GM12878 (cell line): Measurements from ENCODE around the gene LCLAT1. TPM values are rescaled to one million over a fixed set of nuclear protein-coding genes. Genes with fewer than 3 reads are reported as not detected.
A peak's percentile ranks its signal among the peaks of the same experiment; 100 is the strongest.

Experiments used
- ATAC-seq: fragments of 200-7000 bp; cut with Tn5 transposase; 3 replicates; pipeline ENCODE4 v1.9.1; 2020; ENCODE audit warnings: mild to moderate bottlenecking, moderate library complexity
- BruUV-seq: library from RNA; stranded (reverse); fragments of 400-500 nt; replicated peaks from 2 replicates; lab custom pipeline; 2021; lab: Mats Ljungman, UMichigan
- CTCF ChIA-PET: fragments of 300-600 bp; sonication (Branson Sonifier 250); formaldehyde crosslinking; extraction: SDS; loops from one replicate; lab custom pipeline; 2021; ENCODE audit warnings: inconsistent platforms; lab: Yijun Ruan, JAX
- POLR2A ChIA-PET: fragments of 350-600 bp; formaldehyde crosslinking; extraction: SDS; loops from one replicate; lab custom pipeline; 2021; ENCODE audit warnings: inconsistent platforms; lab: Charles Lee
- RAD21 ChIA-PET: fragments of 300-600 bp; sonication (Branson Sonifier 250); formaldehyde crosslinking; loops from one replicate; lab custom pipeline; 2023; ENCODE audit warnings: antibody characterized with exemption; ENCODE audit not compliant: unreplicated experiment; lab: Charles Lee
- SMC1A ChIA-PET: fragments of 300-600 bp; sonication (Branson Sonifier 250); formaldehyde crosslinking; loops from one replicate; lab custom pipeline; 2023; ENCODE audit not compliant: unreplicated experiment, uncharacterized antibody; lab: Charles Lee
- DNase-seq: peaks from one replicate; pipeline ENCODE4 v3.0.0-alpha.2; 2011; ENCODE audit warnings: low read depth, low spot score
- FAIRE-seq: peaks from 3 replicates; lab custom pipeline; 2011; peaks lifted over from hg19 to GRCh38; lab: Jason Lieb, UNC
- H2AFZ ChIP-seq: 2 replicates; pipeline ENCODE4 v1.6.0; 2011; ENCODE audit warnings: low read depth, low read length, control low read depth; ENCODE audit not compliant: control insufficient read depth
- H3K27ac ChIP-seq: 2 replicates; pipeline ENCODE4 v1.5.1; 2011; ENCODE audit warnings: control low read depth; ENCODE audit not compliant: control insufficient read depth, insufficient read depth
- H3K27me3 ChIP-seq, 2 experiments: replicated peaks in 1 of 2; 2 replicates each; pipeline versions ENCODE4 v1.6.0 to v1.6.1; 2011; ENCODE audit warnings: low read length in 1 of 2; ENCODE audit not compliant: control insufficient read depth in 2 of 2, insufficient read depth in 2 of 2
- H3K36me3 ChIP-seq, 2 experiments: 2 replicates each; pipeline ENCODE4 v1.5.1; 2011; ENCODE audit warnings: low read length in 1 of 2; ENCODE audit not compliant: control insufficient read depth in 2 of 2, insufficient read depth in 2 of 2
- H3K4me1 ChIP-seq: 2 replicates; pipeline ENCODE4 v1.6.1; 2011; ENCODE audit warnings: mild to moderate bottlenecking, low read length, moderate library complexity, mixed read lengths; ENCODE audit not compliant: control insufficient read depth, insufficient read depth
- H3K4me2 ChIP-seq: 2 replicates; pipeline ENCODE4 v1.6.0; 2011; ENCODE audit warnings: control low read depth; ENCODE audit not compliant: control insufficient read depth, insufficient read depth
- H3K4me3 ChIP-seq: fragments of 200-600 bp; sonication (generic); 2 replicates; pipeline ENCODE4 v1.5.1; 2016
- H3K79me2 ChIP-seq: 2 replicates; pipeline ENCODE4 v1.6.0; 2011; ENCODE audit warnings: low read length; ENCODE audit not compliant: control insufficient read depth, insufficient read depth
- H3K9ac ChIP-seq: 2 replicates; pipeline ENCODE4 v1.8.0; 2011; ENCODE audit warnings: low read length, control low read depth, mixed read lengths; ENCODE audit not compliant: control insufficient read depth, insufficient read depth
- H3K9me3 ChIP-seq: replicated peaks from 3 replicates; pipeline ENCODE4 v1.5.1; 2011; ENCODE audit warnings: mild to moderate bottlenecking, low read length; ENCODE audit not compliant: control insufficient read depth, insufficient read depth
- H4K20me1 ChIP-seq: 2 replicates; pipeline ENCODE4 v1.6.0; 2011; ENCODE audit not compliant: control insufficient read depth, insufficient read depth
- CREM ChIP-seq: IDR thresholded peaks from 2 replicates; pipeline ENCODE4 v1.6.1; 2014; ENCODE audit warnings: antibody characterized with exemption, low read depth
- ESRRA ChIP-seq: IDR thresholded peaks from 2 replicates; pipeline ENCODE4 v1.6.1; 2012; ENCODE audit warnings: mild to moderate bottlenecking, low read length, improper control_type of control experiment
- EZH2 ChIP-seq: IDR thresholded peaks from 2 replicates; pipeline ENCODE4 v1.6.1; 2012; ENCODE audit warnings: low read depth, mild to moderate bottlenecking, control low read depth, inconsistent platforms, low read length, borderline replicate concordance; ENCODE audit not compliant: control insufficient read depth
- GATAD2B ChIP-seq: fragments of 450-650 bp; conservative IDR thresholded peaks from 2 replicates; pipeline ENCODE4 v1.6.1; 2017; ENCODE audit warnings: low read depth, mild to moderate bottlenecking, moderate library complexity
- IKZF2 ChIP-seq, 2 experiments: fragments of 450-650 bp; IDR thresholded peaks; 2 replicates each; pipeline ENCODE4 v1.6.1; 2017; ENCODE audit warnings: mild to moderate bottlenecking in 2 of 2, moderate library complexity in 2 of 2
- KAT2A ChIP-seq: conservative IDR thresholded peaks from 2 replicates; pipeline ENCODE4 v1.6.1; 2011; ENCODE audit warnings: low read depth, low read length; ENCODE audit not compliant: control insufficient read depth
- KDM1A ChIP-seq: fragments of 200-600 bp; sonication (generic); IDR thresholded peaks from 2 replicates; pipeline ENCODE4 v1.6.1; 2016; ENCODE audit warnings: borderline replicate concordance
- MTA2 ChIP-seq: fragments of 450-650 bp; IDR thresholded peaks from 2 replicates; pipeline ENCODE4 v1.6.1; 2016; ENCODE audit warnings: low read depth, mild to moderate bottlenecking, moderate library complexity
- RAD51 ChIP-seq: fragments of 450-650 bp; IDR thresholded peaks from 2 replicates; pipeline ENCODE4 v1.6.1; 2016; ENCODE audit warnings: moderate library complexity, mild to moderate bottlenecking, inconsistent platforms
- SIN3A ChIP-seq: IDR thresholded peaks from 2 replicates; pipeline ENCODE4 v1.6.1; 2012; ENCODE audit warnings: low read depth, low read length, improper control_type of control experiment
- SUPT20H ChIP-seq: IDR thresholded peaks from 2 replicates; pipeline ENCODE4 v1.6.1; 2011; ENCODE audit warnings: low read depth, mild to moderate bottlenecking, low read length, moderate library complexity, borderline replicate concordance; ENCODE audit not compliant: control insufficient read depth
- WRNIP1 ChIP-seq: IDR thresholded peaks from 2 replicates; pipeline ENCODE4 v1.6.1; 2011; ENCODE audit warnings: low read depth, low read length, improper control_type of control experiment, borderline replicate concordance
- ZNF622 ChIP-seq: fragments of 450-650 bp; IDR thresholded peaks from 2 replicates; pipeline ENCODE4 v1.6.1; 2017; ENCODE audit warnings: mild to moderate bottlenecking, inconsistent platforms
- WGBS: methylation state at CpG from one replicate; pipeline ENCODE4 v1.1.6; 2016; ENCODE audit warnings: low lambda C conversion rate; ENCODE audit not compliant: insufficient replicate concordance, insufficient coverage; ENCODE audit errors: missing lambda C conversion rate; 5-methylcytosine and 5-hydroxymethylcytosine counted together
- in situ Hi-C: fragments of 300-500 bp; cut with MboI; formaldehyde crosslinking; loops from 9 replicates; pipeline ENCODE4 v1.14.3; 2018; ENCODE audit warnings: mixed read lengths
- intact Hi-C: fragments of 100-400 bp; cut with micrococcal nuclease; formaldehyde crosslinking; loops from one replicate; pipeline ENCODE4 v1.14.2; 2022; ENCODE audit not compliant: unreplicated experiment
- polyA plus RNA-seq, 11 experiments: library from polyadenylated mRNA; depleted of rRNA in 4 of 11; unstranded in 6 of 11; stranded (reverse) in 5 of 11; fragments of >200 nt; fragmentation: Nextera tagmentation in 4 of 11; fragmentation: Illumina TruSeq in 1 of 11; extraction: Ambion mirVana in 4 of 11; extraction: Trizol in 1 of 11; gene quantifications; 1 replicate in 1 of 11; 2 replicates in 10 of 11; pipeline versions ENCODE4 v1.2.1 to v1.2.3, GENCODE V29; 2011 to 2016; ENCODE audit warnings: inconsistent platforms in 2 of 11, missing spikeins in 2 of 11, low read depth in 1 of 11
- total RNA-seq, 4 experiments: library from RNA; depleted of rRNA in 3 of 4; stranded (reverse); fragments of >200 nt in 3 of 4; fragmentation: Illumina TruSeq in 1 of 4; extraction: Trizol in 1 of 4; gene quantifications; 2 replicates each; pipeline versions ENCODE4 v1.2.1 to v1.2.3, GENCODE V29; 2013 to 2021
- TF ChIP-seq, protein P1 (sequence below): fragments of 450-650 bp; IDR thresholded peaks from 2 replicates; pipeline ENCODE4 v1.6.1; 2017; ENCODE audit warnings: mild to moderate bottlenecking
- TF ChIP-seq, protein P2 (sequence below): fragments of 150-350 bp; IDR thresholded peaks from 2 replicates; pipeline ENCODE4 v1.6.1; 2014; ENCODE audit warnings: mild to moderate bottlenecking, low read depth, low read length
- TF ChIP-seq, protein P3 (sequence below): fragments of 450-650 bp; IDR thresholded peaks from 2 replicates; pipeline ENCODE4 v1.6.1; 2016; ENCODE audit warnings: mild to moderate bottlenecking
- TF ChIP-seq, protein P4 (sequence below): IDR thresholded peaks from 2 replicates; pipeline ENCODE4 v1.6.1; 2012; ENCODE audit warnings: low read depth, low read length, improper control_type of control experiment
- TF ChIP-seq, protein P5 (sequence below): fragments of 450-650 bp; IDR thresholded peaks from 2 replicates; pipeline ENCODE4 v1.6.1; 2016; ENCODE audit warnings: mild to moderate bottlenecking

Gene LCLAT1
- total and polyA plus RNA-seq, 10 of the 15 experiments (the other 5 are each of a cell fraction or from before 2014, with no cell fraction given) = 8.1 to 33.0 (median 15.9) TPM

DNA sequence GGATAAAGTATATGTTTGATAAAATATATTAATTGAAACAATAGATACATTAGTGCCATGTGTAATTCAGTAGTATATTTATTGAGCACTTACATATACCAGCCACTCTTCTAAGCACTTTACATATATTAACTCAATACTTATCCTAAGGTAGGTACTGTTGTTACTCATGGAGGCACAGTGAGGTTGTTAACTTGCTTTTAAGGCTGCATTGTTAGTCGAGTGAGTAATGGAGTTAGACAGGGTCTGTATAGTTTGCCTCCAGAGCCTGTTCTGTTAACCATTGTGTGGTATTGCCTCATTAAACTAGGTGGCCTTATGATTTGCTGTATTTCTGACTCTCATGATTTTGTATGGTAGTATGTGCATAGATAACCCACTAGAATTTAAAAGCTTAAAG lies 44.2 kb downstream of the LCLAT1 start:
- POLR2A ChIA-PET = interaction anchor here (0.5 kb wide), 1 partner anchor 277 kb away, joined by 8 read pairs; no protein-coding TSS in a partner anchor
- in situ Hi-C loops = no loop called here
- no peak overlapping the region for H3K4me3 ChIP-seq
- no peaks in the 10 kb centered on the region for H4K20me1 ChIP-seq
- no peaks in the 10 kb centered on the region; the same call in 1 of the 2 replicates for H3K4me1 ChIP-seq
- WGBS = 42% methylated on average over 1 of the region's 1 CpG
- no peak for FAIRE-seq
- no peaks in the 10 kb centered on the region for H3K27me3 ChIP-seq
- intact Hi-C loops = no loop called here
- H3K9me3 ChIP-seq = peaks cover 3% of the 10 kb centered on the region; the same call in 2 of the 3 replicates
- CTCF ChIA-PET = interaction anchor here (0.7 to 1.4 kb wide), 4 partner anchors 11 to 15 kb away, joined by 3 to 4 read pairs (median 3); no protein-coding TSS in a partner anchor
- SMC1A ChIA-PET = interaction anchor here (1.7 to 4.3 kb wide), 3 partner anchors 13 to 17 kb away, joined by 5 to 41 read pairs (median 8); no protein-coding TSS in a partner anchor
- ATAC-seq = peak; percentile 24; the same call in 2 of the 3 replicates
- H3K36me3 ChIP-seq = no peaks in the 10 kb centered on the region
- no peak overlapping the region for H3K27ac ChIP-seq
- BruUV-seq = no TSS peak
- H3K4me2 ChIP-seq = no peak overlapping the region
- RAD21 ChIA-PET = interaction anchor here (1.0 kb wide), 1 partner anchor 157 kb away, joined by 3 read pairs; no protein-coding TSS in a partner anchor
- no peak overlapping the region for H3K9ac ChIP-seq
- no peak overlapping the region for H2AFZ ChIP-seq
- no peak for DNase-seq
- H3K79me2 ChIP-seq = no peaks in the 10 kb centered on the region; the same call in 1 of the 2 replicates
- TF ChIP-seq WRNIP1 (no peak), CREM (no peak), MTA2 (no peak), SUPT20H (no peak), GATAD2B (no peak), KAT2A (no peak), IKZF2 (IDR thresholded peaks at IDR 0.05) (no peak), RAD51 (no peak), EZH2 (no peak), KDM1A (no peak), SIN3A (no peak), ZNF622 (no peak), ESRRA (no peak)
- TF ChIP-seq, protein P1, sequence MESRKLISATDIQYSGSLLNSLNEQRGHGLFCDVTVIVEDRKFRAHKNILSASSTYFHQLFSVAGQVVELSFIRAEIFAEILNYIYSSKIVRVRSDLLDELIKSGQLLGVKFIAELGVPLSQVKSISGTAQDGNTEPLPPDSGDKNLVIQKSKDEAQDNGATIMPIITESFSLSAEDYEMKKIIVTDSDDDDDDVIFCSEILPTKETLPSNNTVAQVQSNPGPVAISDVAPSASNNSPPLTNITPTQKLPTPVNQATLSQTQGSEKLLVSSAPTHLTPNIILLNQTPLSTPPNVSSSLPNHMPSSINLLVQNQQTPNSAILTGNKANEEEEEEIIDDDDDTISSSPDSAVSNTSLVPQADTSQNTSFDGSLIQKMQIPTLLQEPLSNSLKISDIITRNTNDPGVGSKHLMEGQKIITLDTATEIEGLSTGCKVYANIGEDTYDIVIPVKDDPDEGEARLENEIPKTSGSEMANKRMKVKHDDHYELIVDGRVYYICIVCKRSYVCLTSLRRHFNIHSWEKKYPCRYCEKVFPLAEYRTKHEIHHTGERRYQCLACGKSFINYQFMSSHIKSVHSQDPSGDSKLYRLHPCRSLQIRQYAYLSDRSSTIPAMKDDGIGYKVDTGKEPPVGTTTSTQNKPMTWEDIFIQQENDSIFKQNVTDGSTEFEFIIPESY = no peak
- TF ChIP-seq, protein P2, sequence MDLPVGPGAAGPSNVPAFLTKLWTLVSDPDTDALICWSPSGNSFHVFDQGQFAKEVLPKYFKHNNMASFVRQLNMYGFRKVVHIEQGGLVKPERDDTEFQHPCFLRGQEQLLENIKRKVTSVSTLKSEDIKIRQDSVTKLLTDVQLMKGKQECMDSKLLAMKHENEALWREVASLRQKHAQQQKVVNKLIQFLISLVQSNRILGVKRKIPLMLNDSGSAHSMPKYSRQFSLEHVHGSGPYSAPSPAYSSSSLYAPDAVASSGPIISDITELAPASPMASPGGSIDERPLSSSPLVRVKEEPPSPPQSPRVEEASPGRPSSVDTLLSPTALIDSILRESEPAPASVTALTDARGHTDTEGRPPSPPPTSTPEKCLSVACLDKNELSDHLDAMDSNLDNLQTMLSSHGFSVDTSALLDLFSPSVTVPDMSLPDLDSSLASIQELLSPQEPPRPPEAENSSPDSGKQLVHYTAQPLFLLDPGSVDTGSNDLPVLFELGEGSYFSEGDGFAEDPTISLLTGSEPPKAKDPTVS = no peak
- TF ChIP-seq, protein P3, sequence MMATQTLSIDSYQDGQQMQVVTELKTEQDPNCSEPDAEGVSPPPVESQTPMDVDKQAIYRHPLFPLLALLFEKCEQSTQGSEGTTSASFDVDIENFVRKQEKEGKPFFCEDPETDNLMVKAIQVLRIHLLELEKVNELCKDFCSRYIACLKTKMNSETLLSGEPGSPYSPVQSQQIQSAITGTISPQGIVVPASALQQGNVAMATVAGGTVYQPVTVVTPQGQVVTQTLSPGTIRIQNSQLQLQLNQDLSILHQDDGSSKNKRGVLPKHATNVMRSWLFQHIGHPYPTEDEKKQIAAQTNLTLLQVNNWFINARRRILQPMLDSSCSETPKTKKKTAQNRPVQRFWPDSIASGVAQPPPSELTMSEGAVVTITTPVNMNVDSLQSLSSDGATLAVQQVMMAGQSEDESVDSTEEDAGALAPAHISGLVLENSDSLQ = no peak
- TF ChIP-seq, protein P4, sequence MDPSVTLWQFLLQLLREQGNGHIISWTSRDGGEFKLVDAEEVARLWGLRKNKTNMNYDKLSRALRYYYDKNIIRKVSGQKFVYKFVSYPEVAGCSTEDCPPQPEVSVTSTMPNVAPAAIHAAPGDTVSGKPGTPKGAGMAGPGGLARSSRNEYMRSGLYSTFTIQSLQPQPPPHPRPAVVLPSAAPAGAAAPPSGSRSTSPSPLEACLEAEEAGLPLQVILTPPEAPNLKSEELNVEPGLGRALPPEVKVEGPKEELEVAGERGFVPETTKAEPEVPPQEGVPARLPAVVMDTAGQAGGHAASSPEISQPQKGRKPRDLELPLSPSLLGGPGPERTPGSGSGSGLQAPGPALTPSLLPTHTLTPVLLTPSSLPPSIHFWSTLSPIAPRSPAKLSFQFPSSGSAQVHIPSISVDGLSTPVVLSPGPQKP = no peak
- TF ChIP-seq, protein P5, sequence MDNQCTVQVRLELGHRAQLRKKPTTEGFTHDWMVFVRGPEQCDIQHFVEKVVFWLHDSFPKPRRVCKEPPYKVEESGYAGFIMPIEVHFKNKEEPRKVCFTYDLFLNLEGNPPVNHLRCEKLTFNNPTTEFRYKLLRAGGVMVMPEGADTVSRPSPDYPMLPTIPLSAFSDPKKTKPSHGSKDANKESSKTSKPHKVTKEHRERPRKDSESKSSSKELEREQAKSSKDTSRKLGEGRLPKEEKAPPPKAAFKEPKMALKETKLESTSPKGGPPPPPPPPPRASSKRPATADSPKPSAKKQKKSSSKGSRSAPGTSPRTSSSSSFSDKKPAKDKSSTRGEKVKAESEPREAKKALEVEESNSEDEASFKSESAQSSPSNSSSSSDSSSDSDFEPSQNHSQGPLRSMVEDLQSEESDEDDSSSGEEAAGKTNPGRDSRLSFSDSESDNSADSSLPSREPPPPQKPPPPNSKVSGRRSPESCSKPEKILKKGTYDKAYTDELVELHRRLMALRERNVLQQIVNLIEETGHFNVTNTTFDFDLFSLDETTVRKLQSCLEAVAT = no peak
